ENCODE results near the gene FAM13A. TPM values are rescaled to one million over a fixed set of nuclear protein-coding genes. Genes with fewer than 3 reads are reported as not detected.

FAM13A gene
- total and polyA plus RNA-seq, 8 donors, result 6.0 to 132 (median 45.7) TPM

- intact Hi-C loops (cut with DNase I; ENCODE audit: low total_unique reads), result no loop called here
- no peak overlapping the region for H3K27ac ChIP-seq
- no peaks in the 10 kb centered on the region for H3K27me3 ChIP-seq
- 40 to 67% (median 54%) methylated on average over 2 of the region's 2 CpGs for WGBS, 5 donors
- TF ChIP-seq EP300 (IDR thresholded peaks at IDR 0.05) (no peak), CTCF (IDR thresholded peaks at IDR 0.05) (no peak)
- H3K4me3 ChIP-seq, result no peak overlapping the region
- H3K36me3 ChIP-seq, result no peaks in the 10 kb centered on the region
- DNase-seq, result no peak
- H3K9me3 ChIP-seq, result no peaks in the 10 kb centered on the region
- H3K4me1 ChIP-seq, result peaks cover 0 to 8% (median 0%) of the 10 kb centered on the region in 4 donors
Measured at GRCh38 chr4:88981556-88981955, 75.4 kb downstream of the FAM13A start.

GRCh38 chr4:88979276-88979675 is 77.7 kb downstream of the FAM13A start:
- no peak for DNase-seq
- peaks cover 0 to 8% (median 0%) of the 10 kb centered on the region in 4 donors for H3K4me1 ChIP-seq
- no peak for TF ChIP-seq POLR2AphosphoS5 (IDR thresholded peaks at IDR 0.05)
- TF ChIP-seq CTCF (IDR thresholded peaks at IDR 0.05), result no peak
- TF ChIP-seq EP300 (IDR thresholded peaks at IDR 0.05), result no peak
- no peak for TF ChIP-seq POLR2A (IDR thresholded peaks at IDR 0.05)
- H3K36me3 ChIP-seq, result no peaks in the 10 kb centered on the region
- 64 to 74% (median 69%) methylated on average over 2 of the region's 2 CpGs for WGBS, 5 donors
- no peaks in the 10 kb centered on the region for H3K27me3 ChIP-seq
- intact Hi-C loops (cut with DNase I; ENCODE audit: low total_unique reads), result no loop called here
- H3K9me3 ChIP-seq, result no peaks in the 10 kb centered on the region
- H3K4me3 ChIP-seq, result no peak overlapping the region
- H3K27ac ChIP-seq, result no peak overlapping the region

GRCh38 chr4:88976775-88977035 is 80.3 kb downstream of the FAM13A start:
- intact Hi-C loops (cut with DNase I; ENCODE audit: low total_unique reads), result no loop called here
- TF ChIP-seq CTCF (IDR thresholded peaks at IDR 0.05) (no peak), POLR2AphosphoS5 (IDR thresholded peaks at IDR 0.05) (no peak), POLR2A (IDR thresholded peaks at IDR 0.05) (no peak), EP300 (IDR thresholded peaks at IDR 0.05) (no peak)
- H3K27ac ChIP-seq, result no peak overlapping the region

GRCh38 chr4:88975958-88976774 is 80.8 kb downstream of the FAM13A start:
- peaks cover 0 to 8% (median 0%) of the 10 kb centered on the region in 4 donors for H3K4me1 ChIP-seq
- 83 to 91% (median 89%) methylated on average over 6 of the region's 6 CpGs for WGBS, 5 donors
- TF ChIP-seq POLR2AphosphoS5 (IDR thresholded peaks at IDR 0.05) (no peak), EP300 (IDR thresholded peaks at IDR 0.05) (no peak), POLR2A (IDR thresholded peaks at IDR 0.05) (no peak), CTCF (IDR thresholded peaks at IDR 0.05) (no peak)
- H3K27ac ChIP-seq, result no peak overlapping the region
- DNase-seq, result no peak
- H3K27me3 ChIP-seq, result no peaks in the 10 kb centered on the region
- intact Hi-C loops (cut with DNase I; ENCODE audit: low total_unique reads), result no loop called here
- H3K4me3 ChIP-seq, result no peak overlapping the region
- no peaks in the 10 kb centered on the region for H3K36me3 ChIP-seq
- H3K9me3 ChIP-seq, result peaks cover 0 to 3% (median 0%) of the 10 kb centered on the region in 4 donors

More at GRCh38 chr4:88976775-88977035, 80.3 kb downstream of the FAM13A start:
- no peaks in the 10 kb centered on the region for H3K36me3 ChIP-seq
- no peaks in the 10 kb centered on the region for H3K27me3 ChIP-seq
- peaks cover 0 to 8% (median 0%) of the 10 kb centered on the region in 4 donors for H3K4me1 ChIP-seq
- no peak overlapping the region for H3K4me3 ChIP-seq
- H3K9me3 ChIP-seq, result peaks cover 0 to 3% (median 0%) of the 10 kb centered on the region in 4 donors
- DNase-seq, result no peak
